Astrocyte of the spinal cord (primary cell): ENCODE results near the gene MBP.

Experiments
- DNase-seq: peaks from one replicate; pipeline ENCODE4 v3.0.0; 2011; ENCODE audit warnings: low read depth, low spot score
- H3K4me3 ChIP-seq: 2 replicates; pipeline ENCODE4 v1.5.1; 2011; ENCODE audit warnings: low read depth, mild to moderate bottlenecking, low read length, moderate library complexity
- CTCF ChIP-seq: IDR thresholded peaks from 2 replicates; pipeline ENCODE4 v1.5.1; 2012; ENCODE audit warnings: low read depth, mild to moderate bottlenecking, low read length, inconsistent platforms
- in situ Hi-C: cut with HindIII; loops from 2 replicates; pipeline ENCODE4 v1.10.0; 2017; ENCODE audit warnings: low sequenced_read_pairs

The MBP gene

GRCh38 chr18:77140030-77140429 lies 7.4 kb upstream of the MBP start:
- no peak for DNase-seq

GRCh38 chr18:77139619-77140018 lies 7.0 kb upstream of the MBP start:
- TF ChIP-seq CTCF = no peak
- in situ Hi-C loops = no loop called here
- DNase-seq = no peak
- H3K4me3 ChIP-seq = no peak overlapping the region

More at GRCh38 chr18:77140030-77140429, 7.4 kb upstream of the MBP start:
- H3K4me3 ChIP-seq = no peak overlapping the region
- TF ChIP-seq CTCF = no peak
- in situ Hi-C loops = no loop called here

- no peak overlapping the region for H3K4me3 ChIP-seq
- no peak for DNase-seq
- TF ChIP-seq CTCF = no peak
- in situ Hi-C loops = no loop called here
Measured at GRCh38 chr18:77138270-77138669, 5.7 kb upstream of the MBP start.

DNA sequence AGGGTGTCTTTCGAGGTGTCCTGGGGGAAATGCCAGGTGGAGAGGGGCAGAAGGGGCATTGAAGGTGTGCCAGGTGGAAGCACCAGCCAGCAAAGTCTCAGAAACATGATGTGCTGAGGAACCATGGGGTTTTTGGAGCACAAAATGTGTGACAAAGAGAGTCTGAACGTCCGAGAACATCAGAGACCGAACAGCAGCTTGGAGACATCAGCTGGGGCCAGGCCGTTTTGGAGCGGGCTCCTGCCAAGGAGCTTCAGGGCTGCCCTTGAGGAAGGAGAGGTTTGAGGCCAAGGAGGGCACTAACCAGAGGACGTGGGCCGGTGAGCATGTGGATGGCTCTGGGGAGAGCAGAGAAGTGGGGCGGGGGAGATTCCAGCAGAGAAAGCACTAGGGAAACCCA lies 5.3 kb upstream of the MBP start:
- no peak for TF ChIP-seq CTCF
- H3K4me3 ChIP-seq = no peak overlapping the region
- no peak for DNase-seq
- in situ Hi-C loops = no loop called here

GRCh38 chr18:77136871-77137665 lies 4.5 kb upstream of the MBP start:
- no peak overlapping the region for H3K4me3 ChIP-seq
- no peak for DNase-seq
- in situ Hi-C loops = no loop called here
- no peak for TF ChIP-seq CTCF

DNA sequence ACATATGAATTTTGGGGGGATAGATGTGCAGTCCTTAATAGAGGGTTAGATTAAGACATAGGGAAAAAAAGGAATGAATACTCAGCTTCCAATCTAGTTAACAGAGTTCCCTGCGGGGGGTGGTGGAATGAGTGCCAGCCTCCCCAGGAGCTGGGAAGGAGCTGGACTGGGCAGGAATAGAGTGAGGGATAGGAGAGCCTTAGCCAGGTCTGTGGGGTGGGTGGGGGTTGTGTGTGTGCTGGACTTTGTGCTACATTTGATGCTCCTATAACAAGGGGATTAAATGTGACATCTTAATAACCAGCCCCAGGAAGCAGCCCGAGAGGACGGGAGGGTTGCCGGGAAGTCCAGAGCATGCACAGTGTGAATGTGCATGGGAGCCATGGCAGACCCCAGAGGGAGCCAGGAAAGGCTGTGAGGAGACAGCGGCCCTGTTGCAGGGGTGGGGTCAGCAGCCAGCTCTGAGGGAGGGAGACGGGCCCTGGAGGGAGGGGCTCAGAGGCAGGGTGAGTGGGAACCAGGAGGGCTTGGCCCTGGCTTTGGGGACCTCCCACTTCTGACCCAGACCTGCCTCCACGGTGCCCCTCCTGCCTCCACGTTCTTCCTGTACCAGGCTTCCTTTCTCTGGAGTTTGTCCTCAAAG lies 3.6 kb upstream of the MBP start:
- in situ Hi-C loops = no loop called here
- no peak for DNase-seq
- TF ChIP-seq CTCF = no peak
- no peak overlapping the region for H3K4me3 ChIP-seq
